SU-DHL-6 (cell line): ENCODE data around the gene SYNRG.

Source experiments
- CTCF ChIP-seq: fragments of 200-600 bp; sonication (generic); IDR thresholded peaks from one replicate; pipeline ENCODE4 v1.5.1; 2017; ENCODE audit warnings: antibody characterized with exemption, mild to moderate bottlenecking, low read length, moderate library complexity; ENCODE audit not compliant: insufficient read depth, poor library complexity, severe bottlenecking
- EZH2phosphoT487 ChIP-seq: fragments of 200-600 bp; sonication (generic), shearing (Covaris generic); conservative IDR thresholded peaks from 2 replicates; pipeline ENCODE4 v1.6.1; 2018; ENCODE audit warnings: mild to moderate bottlenecking, antibody characterized with exemption, low read length, moderate library complexity, mixed read lengths

GRCh38 chr17:37479025-37479424 is 130.2 kb downstream of the SYNRG start:
- no peak for TF ChIP-seq CTCF
- TF ChIP-seq EZH2phosphoT487: no peak
